LNCaP clone FGC (cell line): ENCODE data around the gene TAOK1.
"Not testable (repeated sequence)": the region's sequence is repeated elsewhere in the genome, so short reads cannot be mapped to it uniquely, and the experiment has no call there.

Experiments used
- DNase-seq: peaks from one replicate; pipeline ENCODE4 v3.0.0-alpha.2; 2011; ENCODE audit warnings: low read depth
- H3K4me3 ChIP-seq: 2 replicates; pipeline ENCODE4 v1.5.1; 2011; ENCODE audit warnings: mild to moderate bottlenecking, low read depth, low read length, control low read depth
- CTCF ChIP-seq: IDR thresholded peaks from 2 replicates; pipeline ENCODE4 v1.5.1; 2012; ENCODE audit warnings: mild to moderate bottlenecking; ENCODE audit not compliant: control insufficient read depth, insufficient read depth; ENCODE audit errors: extremely low read depth

The TAOK1 gene

GRCh38 chr17:29389982-29390850, at the start of gene TAOK1:
Gene TAOK1 (plus strand): TSS chr17:29390363. CDS start chr17:29451549, 61,186 bp downstream.
- peak within 1 kb of the TSS; percentile 82 for H3K4me3 ChIP-seq
- peak; percentile 91 for DNase-seq
- no peak for TF ChIP-seq CTCF

- TF ChIP-seq CTCF, result no peak
- no peak for DNase-seq
These were observed 48.4 kb upstream of the TAOK1 start for GRCh38 chr17:29341726-29342125.

GRCh38 chr17:29342158-29342765, 47.9 kb upstream of the TAOK1 start:
- no peak for TF ChIP-seq CTCF
- no peak overlapping the region for H3K4me3 ChIP-seq
- no peak for DNase-seq

More at GRCh38 chr17:29341726-29342125, 48.4 kb upstream of the TAOK1 start:
- H3K4me3 ChIP-seq, result no peak overlapping the region

GRCh38 chr17:29344201-29344856, 45.8 kb upstream of the TAOK1 start:
- DNase-seq, result no peak

GRCh38 chr17:29345066-29345465, 45.1 kb upstream of the TAOK1 start:
- no peak overlapping the region for H3K4me3 ChIP-seq
- DNase-seq, result no peak
- no peak for TF ChIP-seq CTCF

More at GRCh38 chr17:29344201-29344856, 45.8 kb upstream of the TAOK1 start:
- no peak for TF ChIP-seq CTCF
- no peak overlapping the region for H3K4me3 ChIP-seq

- not testable (repeated sequence) for H3K4me3 ChIP-seq, DNase-seq
These were observed 44.7 kb upstream of the TAOK1 start for GRCh38 chr17:29345470-29345869.

GRCh38 chr17:29346462-29346861, 43.7 kb upstream of the TAOK1 start:
- DNase-seq, result no peak
- no peak overlapping the region for H3K4me3 ChIP-seq
- no peak for TF ChIP-seq CTCF
